ENCODE measurements around the gene CILP2.

Gene CILP2

DNA sequence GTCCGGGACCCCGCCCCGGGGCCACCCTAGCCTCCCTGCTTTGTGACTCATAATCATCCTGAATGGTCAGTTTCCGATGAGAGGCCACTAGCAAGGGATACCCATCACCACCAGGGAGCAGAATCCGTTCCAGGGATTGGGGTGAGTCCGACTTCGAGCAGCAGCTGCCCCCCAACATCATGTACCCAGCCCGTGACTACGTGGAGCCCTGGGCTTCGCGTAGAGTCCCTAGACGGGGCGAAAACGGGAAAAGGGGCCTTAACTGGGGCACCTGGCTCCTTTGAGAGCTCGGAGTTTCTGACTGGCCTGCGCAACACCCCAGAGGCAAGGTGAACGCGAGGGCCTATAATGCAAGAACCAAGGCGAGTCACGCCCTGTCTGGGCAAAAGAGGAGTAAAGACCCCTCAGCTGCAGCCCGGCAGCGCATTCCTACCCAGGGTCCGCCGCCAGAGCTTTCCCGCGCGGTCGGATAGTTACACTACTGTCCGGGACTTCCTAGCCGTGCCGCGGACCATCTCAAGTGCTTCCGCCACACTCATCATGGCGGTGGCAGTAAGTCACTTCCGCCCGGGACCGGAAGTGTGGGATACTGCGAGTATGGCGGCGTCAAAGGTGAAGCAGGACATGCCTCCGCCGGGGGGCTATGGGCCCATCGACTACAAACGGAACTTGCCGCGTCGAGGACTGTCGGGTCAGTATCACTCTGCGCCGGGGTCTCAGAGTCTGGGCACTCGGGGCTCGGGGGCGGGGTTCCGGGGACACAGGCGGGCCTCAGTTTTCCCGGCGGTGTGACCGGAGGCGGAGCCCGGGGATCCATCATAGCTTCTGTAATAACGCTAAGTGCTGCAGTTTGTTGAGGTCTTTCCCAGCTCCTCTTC lies 22.2 kb upstream of the CILP2 start, which contains the start of gene NDUFA13 (continued):
- TF ChIP-seq ZNF544 (tag by site-specific recombination; IDR thresholded peaks at IDR 0.05) (no peak), KLF1 (tag by site-specific recombination; IDR thresholded peaks at IDR 0.05) (peak; percentile 76), YY1 (tag by site-specific recombination; IDR thresholded peaks at IDR 0.05) (peak; percentile 97), ZNF266 (tag by site-specific recombination; IDR thresholded peaks at IDR 0.05; ENCODE audit: low read depth) (no peak), ZNF561 (tag by site-specific recombination; IDR thresholded peaks at IDR 0.05; ENCODE audit: borderline replicate concordance) (peak; percentile 27; the same call in 1 of the 2 replicates), ZNF596 (tag by site-specific recombination; IDR thresholded peaks at IDR 0.05) (no peak), ZNF23 (tag by site-specific recombination; IDR thresholded peaks at IDR 0.05; ENCODE audit: borderline replicate concordance) (no peak), ZXDB (tag by site-specific recombination; IDR thresholded peaks at IDR 0.05) (peak; percentile 82; the same call in 1 of the 2 replicates), SP3 (tag by site-specific recombination; IDR thresholded peaks at IDR 0.05) (peak; percentile 67), IKZF3 (tag by site-specific recombination; IDR thresholded peaks at IDR 0.05) (no peak), YY2 (tag by site-specific recombination; IDR thresholded peaks at IDR 0.05) (peak; percentile 98), ZBTB8A (tag by site-specific recombination; IDR thresholded peaks at IDR 0.05) (peak; percentile 52; the same call in 1 of the 2 replicates), ZNF747 (tag by site-specific recombination; IDR thresholded peaks at IDR 0.05) (no peak), ZFP37 (tag by site-specific recombination; IDR thresholded peaks at IDR 0.05) (no peak), SCRT1 (tag by site-specific recombination; IDR thresholded peaks at IDR 0.05; ENCODE audit: borderline replicate concordance) (no peak), ZNF140 (tag by site-specific recombination; IDR thresholded peaks at IDR 0.05) (no peak)
- TF ChIP-seq, protein P1, sequence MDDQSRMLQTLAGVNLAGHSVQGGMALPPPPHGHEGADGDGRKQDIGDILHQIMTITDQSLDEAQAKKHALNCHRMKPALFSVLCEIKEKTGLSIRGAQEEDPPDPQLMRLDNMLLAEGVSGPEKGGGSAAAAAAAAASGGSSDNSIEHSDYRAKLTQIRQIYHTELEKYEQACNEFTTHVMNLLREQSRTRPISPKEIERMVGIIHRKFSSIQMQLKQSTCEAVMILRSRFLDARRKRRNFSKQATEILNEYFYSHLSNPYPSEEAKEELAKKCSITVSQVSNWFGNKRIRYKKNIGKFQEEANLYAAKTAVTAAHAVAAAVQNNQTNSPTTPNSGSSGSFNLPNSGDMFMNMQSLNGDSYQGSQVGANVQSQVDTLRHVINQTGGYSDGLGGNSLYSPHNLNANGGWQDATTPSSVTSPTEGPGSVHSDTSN (CRISPR knock-in tag; IDR thresholded peaks at IDR 0.05) = peak; percentile 41; the same call in 1 of the 2 replicates
- TF ChIP-seq, protein P2, sequence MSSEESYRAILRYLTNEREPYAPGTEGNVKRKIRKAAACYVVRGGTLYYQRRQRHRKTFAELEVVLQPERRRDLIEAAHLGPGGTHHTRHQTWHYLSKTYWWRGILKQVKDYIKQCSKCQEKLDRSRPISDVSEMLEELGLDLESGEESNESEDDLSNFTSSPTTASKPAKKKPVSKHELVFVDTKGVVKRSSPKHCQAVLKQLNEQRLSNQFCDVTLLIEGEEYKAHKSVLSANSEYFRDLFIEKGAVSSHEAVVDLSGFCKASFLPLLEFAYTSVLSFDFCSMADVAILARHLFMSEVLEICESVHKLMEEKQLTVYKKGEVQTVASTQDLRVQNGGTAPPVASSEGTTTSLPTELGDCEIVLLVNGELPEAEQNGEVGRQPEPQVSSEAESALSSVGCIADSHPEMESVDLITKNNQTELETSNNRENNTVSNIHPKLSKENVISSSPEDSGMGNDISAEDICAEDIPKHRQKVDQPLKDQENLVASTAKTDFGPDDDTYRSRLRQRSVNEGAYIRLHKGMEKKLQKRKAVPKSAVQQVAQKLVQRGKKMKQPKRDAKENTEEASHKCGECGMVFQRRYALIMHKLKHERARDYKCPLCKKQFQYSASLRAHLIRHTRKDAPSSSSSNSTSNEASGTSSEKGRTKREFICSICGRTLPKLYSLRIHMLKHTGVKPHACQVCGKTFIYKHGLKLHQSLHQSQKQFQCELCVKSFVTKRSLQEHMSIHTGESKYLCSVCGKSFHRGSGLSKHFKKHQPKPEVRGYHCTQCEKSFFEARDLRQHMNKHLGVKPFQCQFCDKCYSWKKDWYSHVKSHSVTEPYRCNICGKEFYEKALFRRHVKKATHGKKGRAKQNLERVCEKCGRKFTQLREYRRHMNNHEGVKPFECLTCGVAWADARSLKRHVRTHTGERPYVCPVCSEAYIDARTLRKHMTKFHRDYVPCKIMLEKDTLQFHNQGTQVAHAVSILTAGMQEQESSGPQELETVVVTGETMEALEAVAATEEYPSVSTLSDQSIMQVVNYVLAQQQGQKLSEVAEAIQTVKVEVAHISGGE (tag by site-specific recombination; conservative IDR thresholded peaks at IDR 0.05; ENCODE audit: low read depth) = peak; percentile 97
- TF ChIP-seq, protein P3, sequence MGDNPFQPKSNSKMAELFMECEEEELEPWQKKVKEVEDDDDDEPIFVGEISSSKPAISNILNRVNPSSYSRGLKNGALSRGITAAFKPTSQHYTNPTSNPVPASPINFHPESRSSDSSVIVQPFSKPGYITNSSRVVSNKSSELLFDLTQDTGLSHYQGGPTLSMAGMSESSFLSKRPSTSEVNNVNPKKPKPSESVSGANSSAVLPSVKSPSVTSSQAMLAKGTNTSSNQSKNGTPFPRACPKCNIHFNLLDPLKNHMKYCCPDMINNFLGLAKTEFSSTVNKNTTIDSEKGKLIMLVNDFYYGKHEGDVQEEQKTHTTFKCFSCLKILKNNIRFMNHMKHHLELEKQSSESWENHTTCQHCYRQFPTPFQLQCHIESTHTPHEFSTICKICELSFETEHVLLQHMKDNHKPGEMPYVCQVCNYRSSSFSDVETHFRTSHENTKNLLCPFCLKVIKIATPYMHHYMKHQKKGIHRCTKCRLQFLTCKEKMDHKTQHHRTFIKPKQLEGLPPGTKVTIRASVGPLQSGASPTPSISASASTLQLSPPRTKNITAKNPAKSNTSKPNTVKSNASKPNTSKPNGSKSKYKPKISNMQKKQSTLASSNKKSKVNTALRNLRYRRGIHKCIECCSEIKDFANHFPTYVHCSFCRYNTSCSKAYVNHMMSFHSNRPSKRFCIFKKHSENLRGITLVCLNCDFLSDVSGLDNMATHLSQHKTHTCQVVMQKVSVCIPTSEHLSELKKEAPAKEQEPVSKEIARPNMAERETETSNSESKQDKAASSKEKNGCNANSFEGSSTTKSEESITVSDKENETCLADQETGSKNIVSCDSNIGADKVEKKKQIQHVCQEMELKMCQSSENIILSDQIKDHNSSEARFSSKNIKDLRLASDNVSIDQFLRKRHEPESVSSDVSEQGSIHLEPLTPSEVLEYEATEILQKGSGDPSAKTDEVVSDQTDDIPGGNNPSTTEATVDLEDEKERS (tag by site-specific recombination; IDR thresholded peaks at IDR 0.05) = no peak
- TF ChIP-seq, protein P4, sequence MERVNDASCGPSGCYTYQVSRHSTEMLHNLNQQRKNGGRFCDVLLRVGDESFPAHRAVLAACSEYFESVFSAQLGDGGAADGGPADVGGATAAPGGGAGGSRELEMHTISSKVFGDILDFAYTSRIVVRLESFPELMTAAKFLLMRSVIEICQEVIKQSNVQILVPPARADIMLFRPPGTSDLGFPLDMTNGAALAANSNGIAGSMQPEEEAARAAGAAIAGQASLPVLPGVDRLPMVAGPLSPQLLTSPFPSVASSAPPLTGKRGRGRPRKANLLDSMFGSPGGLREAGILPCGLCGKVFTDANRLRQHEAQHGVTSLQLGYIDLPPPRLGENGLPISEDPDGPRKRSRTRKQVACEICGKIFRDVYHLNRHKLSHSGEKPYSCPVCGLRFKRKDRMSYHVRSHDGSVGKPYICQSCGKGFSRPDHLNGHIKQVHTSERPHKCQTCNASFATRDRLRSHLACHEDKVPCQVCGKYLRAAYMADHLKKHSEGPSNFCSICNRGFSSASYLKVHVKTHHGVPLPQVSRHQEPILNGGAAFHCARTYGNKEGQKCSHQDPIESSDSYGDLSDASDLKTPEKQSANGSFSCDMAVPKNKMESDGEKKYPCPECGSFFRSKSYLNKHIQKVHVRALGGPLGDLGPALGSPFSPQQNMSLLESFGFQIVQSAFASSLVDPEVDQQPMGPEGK (tag by site-specific recombination; IDR thresholded peaks at IDR 0.05) = peak; percentile 34; the same call in 1 of the 2 replicates
- TF ChIP-seq, protein P5, sequence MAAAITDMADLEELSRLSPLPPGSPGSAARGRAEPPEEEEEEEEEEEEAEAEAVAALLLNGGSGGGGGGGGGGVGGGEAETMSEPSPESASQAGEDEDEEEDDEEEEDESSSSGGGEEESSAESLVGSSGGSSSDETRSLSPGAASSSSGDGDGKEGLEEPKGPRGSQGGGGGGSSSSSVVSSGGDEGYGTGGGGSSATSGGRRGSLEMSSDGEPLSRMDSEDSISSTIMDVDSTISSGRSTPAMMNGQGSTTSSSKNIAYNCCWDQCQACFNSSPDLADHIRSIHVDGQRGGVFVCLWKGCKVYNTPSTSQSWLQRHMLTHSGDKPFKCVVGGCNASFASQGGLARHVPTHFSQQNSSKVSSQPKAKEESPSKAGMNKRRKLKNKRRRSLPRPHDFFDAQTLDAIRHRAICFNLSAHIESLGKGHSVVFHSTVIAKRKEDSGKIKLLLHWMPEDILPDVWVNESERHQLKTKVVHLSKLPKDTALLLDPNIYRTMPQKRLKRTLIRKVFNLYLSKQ (tag by site-specific recombination; IDR thresholded peaks at IDR 0.05; ENCODE audit: borderline replicate concordance) = no peak
- TF ChIP-seq, protein P6, sequence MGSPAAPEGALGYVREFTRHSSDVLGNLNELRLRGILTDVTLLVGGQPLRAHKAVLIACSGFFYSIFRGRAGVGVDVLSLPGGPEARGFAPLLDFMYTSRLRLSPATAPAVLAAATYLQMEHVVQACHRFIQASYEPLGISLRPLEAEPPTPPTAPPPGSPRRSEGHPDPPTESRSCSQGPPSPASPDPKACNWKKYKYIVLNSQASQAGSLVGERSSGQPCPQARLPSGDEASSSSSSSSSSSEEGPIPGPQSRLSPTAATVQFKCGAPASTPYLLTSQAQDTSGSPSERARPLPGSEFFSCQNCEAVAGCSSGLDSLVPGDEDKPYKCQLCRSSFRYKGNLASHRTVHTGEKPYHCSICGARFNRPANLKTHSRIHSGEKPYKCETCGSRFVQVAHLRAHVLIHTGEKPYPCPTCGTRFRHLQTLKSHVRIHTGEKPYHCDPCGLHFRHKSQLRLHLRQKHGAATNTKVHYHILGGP (tag by site-specific recombination; IDR thresholded peaks at IDR 0.05) = no peak
- TF ChIP-seq, protein P7, sequence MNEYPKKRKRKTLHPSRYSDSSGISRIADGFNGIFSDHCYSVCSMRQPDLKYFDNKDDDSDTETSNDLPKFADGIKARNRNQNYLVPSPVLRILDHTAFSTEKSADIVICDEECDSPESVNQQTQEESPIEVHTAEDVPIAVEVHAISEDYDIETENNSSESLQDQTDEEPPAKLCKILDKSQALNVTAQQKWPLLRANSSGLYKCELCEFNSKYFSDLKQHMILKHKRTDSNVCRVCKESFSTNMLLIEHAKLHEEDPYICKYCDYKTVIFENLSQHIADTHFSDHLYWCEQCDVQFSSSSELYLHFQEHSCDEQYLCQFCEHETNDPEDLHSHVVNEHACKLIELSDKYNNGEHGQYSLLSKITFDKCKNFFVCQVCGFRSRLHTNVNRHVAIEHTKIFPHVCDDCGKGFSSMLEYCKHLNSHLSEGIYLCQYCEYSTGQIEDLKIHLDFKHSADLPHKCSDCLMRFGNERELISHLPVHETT (tag by site-specific recombination; IDR thresholded peaks at IDR 0.05) = peak; percentile 81
